ENCODE measurements around the gene SLC35B2. TPM values are rescaled to one million over a fixed set of nuclear protein-coding genes. Genes with fewer than 3 reads are reported as not detected.

SLC35B2 gene
- total and polyA plus RNA-seq, 4 donors: 18.9 to 27.0 (median 21.1) TPM

DNA sequence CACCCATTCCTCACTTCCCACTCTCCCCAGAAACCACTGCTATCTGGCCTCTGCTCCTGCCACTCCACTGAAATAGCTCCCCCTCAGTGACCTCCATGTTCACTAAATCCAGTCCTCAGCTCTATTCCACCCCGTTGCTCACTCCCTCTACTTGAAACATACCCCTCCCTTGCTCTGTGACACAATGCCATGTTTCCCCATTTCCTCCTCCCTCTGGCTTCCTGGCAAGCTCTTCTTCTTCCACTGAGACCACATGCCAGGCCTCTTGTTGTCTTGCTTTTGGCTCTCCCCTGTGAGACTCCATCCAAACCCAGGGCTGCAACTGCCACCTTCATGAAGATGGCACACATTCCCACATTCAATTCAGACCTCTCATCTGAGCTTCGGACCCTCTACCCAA, 26.8 kb upstream of the SLC35B2 start (continued):
- TF ChIP-seq, protein P1, sequence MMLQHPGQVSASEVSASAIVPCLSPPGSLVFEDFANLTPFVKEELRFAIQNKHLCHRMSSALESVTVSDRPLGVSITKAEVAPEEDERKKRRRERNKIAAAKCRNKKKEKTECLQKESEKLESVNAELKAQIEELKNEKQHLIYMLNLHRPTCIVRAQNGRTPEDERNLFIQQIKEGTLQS (IDR thresholded peaks at IDR 0.05): no peak

- H3K36me3 ChIP-seq (ENCODE audit: control insufficient read depth in 4 of 4, insufficient read depth in 3 of 4, low read depth in 1 of 4, low read length in 3 of 4): no peaks in the 10 kb centered on the region
- H3K27ac ChIP-seq (ENCODE audit: low read depth in 1 of 2, low read length in 2 of 2): no peak overlapping the region
- WGBS: 64% methylated on average over 9 of the region's 9 CpGs
- DNase-seq (ENCODE audit: low spot score): no peak
- H3K4me1 ChIP-seq (ENCODE audit: control insufficient read depth in 4 of 4, insufficient read depth in 4 of 4, low read length in 3 of 4): peaks cover 0 to 7% (median 3%) of the 10 kb centered on the region in 4 donors
- no peaks in the 10 kb centered on the region for H3K9me3 ChIP-seq (ENCODE audit: control insufficient read depth in 4 of 4, low read length in 3 of 4)
- H3K4me3 ChIP-seq (ENCODE audit: low read depth in 1 of 3, low read length in 3 of 3): no peak overlapping the region
- H3K9ac ChIP-seq (ENCODE audit: low read depth in 1 of 2, low read length in 2 of 2): no peak overlapping the region
- H3K27me3 ChIP-seq (ENCODE audit: control insufficient read depth in 4 of 4, insufficient read depth in 4 of 4, low read length in 3 of 4): peaks cover 0 to 5% (median 4%) of the 10 kb centered on the region in 4 donors
- TF ChIP-seq HNF4A (conservative IDR thresholded peaks at IDR 0.05) (no peak), EGR1 (IDR thresholded peaks at IDR 0.05; ENCODE audit: low read depth in 2 of 2) (no peak), RAD21 (IDR thresholded peaks at IDR 0.05) (no peak)
Measured at GRCh38 chr6:44278774-44279697, 21.7 kb upstream of the SLC35B2 start.

DNA sequence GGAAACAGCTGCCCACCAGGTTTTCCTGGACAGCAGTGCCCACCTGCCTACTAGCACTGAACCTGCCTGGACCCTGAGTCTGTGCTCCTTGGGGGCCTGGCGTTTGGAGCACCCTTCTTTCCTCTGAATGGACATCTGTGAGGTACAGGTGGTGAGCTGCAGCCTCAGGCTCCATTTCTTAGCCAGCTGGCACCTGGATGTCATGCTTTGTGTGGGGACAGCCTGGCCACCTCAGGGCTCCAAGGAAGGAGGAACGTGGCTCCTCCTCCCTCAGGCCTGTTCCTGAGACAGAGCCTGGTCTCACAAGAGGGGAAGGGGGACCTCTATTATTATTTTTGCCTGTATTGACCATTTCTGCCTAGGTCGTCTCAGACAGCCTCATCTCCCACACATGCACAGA, 21.0 kb upstream of the SLC35B2 start:
- Histone ChIP-seq H3K9me3 (ENCODE audit: control insufficient read depth in 4 of 4, low read length in 3 of 4) (no peaks in the 10 kb centered on the region), H3K27ac (ENCODE audit: low read depth in 1 of 2, low read length in 2 of 2) (no peak overlapping the region), H3K27me3 (ENCODE audit: control insufficient read depth in 4 of 4, insufficient read depth in 4 of 4, low read length in 3 of 4) (peaks cover 0 to 5% (median 4%) of the 10 kb centered on the region in 4 donors), H3K4me1 (ENCODE audit: control insufficient read depth in 4 of 4, insufficient read depth in 4 of 4, low read length in 3 of 4) (peaks cover 0 to 7% (median 3%) of the 10 kb centered on the region in 4 donors), H3K9ac (ENCODE audit: low read depth in 1 of 2, low read length in 2 of 2) (no peak overlapping the region), H3K36me3 (ENCODE audit: control insufficient read depth in 4 of 4, insufficient read depth in 3 of 4, low read depth in 1 of 4, low read length in 3 of 4) (no peaks in the 10 kb centered on the region), H3K4me3 (ENCODE audit: low read depth in 1 of 3, low read length in 3 of 3) (no peak overlapping the region)
- TF ChIP-seq GABPA (IDR thresholded peaks at IDR 0.05 in 1 of 2, conservative IDR thresholded peaks at IDR 0.05 in 1 of 2): no peak
- no peak for TF ChIP-seq SP1 (IDR thresholded peaks at IDR 0.05)
- no peak for TF ChIP-seq YY1 (IDR thresholded peaks at IDR 0.05)
- TF ChIP-seq HNF4A (conservative IDR thresholded peaks at IDR 0.05): no peak
- TF ChIP-seq, protein P2, sequence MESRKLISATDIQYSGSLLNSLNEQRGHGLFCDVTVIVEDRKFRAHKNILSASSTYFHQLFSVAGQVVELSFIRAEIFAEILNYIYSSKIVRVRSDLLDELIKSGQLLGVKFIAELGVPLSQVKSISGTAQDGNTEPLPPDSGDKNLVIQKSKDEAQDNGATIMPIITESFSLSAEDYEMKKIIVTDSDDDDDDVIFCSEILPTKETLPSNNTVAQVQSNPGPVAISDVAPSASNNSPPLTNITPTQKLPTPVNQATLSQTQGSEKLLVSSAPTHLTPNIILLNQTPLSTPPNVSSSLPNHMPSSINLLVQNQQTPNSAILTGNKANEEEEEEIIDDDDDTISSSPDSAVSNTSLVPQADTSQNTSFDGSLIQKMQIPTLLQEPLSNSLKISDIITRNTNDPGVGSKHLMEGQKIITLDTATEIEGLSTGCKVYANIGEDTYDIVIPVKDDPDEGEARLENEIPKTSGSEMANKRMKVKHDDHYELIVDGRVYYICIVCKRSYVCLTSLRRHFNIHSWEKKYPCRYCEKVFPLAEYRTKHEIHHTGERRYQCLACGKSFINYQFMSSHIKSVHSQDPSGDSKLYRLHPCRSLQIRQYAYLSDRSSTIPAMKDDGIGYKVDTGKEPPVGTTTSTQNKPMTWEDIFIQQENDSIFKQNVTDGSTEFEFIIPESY (IDR thresholded peaks at IDR 0.05): no peak
- no peak for TF ChIP-seq EGR1 (IDR thresholded peaks at IDR 0.05; ENCODE audit: low read depth in 2 of 2)
- TF ChIP-seq, protein P3, sequence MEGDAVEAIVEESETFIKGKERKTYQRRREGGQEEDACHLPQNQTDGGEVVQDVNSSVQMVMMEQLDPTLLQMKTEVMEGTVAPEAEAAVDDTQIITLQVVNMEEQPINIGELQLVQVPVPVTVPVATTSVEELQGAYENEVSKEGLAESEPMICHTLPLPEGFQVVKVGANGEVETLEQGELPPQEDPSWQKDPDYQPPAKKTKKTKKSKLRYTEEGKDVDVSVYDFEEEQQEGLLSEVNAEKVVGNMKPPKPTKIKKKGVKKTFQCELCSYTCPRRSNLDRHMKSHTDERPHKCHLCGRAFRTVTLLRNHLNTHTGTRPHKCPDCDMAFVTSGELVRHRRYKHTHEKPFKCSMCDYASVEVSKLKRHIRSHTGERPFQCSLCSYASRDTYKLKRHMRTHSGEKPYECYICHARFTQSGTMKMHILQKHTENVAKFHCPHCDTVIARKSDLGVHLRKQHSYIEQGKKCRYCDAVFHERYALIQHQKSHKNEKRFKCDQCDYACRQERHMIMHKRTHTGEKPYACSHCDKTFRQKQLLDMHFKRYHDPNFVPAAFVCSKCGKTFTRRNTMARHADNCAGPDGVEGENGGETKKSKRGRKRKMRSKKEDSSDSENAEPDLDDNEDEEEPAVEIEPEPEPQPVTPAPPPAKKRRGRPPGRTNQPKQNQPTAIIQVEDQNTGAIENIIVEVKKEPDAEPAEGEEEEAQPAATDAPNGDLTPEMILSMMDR (IDR thresholded peaks at IDR 0.05; ENCODE audit: low read depth, low read length, missing input control): no peak
- TF ChIP-seq NR2F2 (IDR thresholded peaks at IDR 0.05): no peak
- WGBS: 68% methylated on average over 3 of the region's 3 CpGs
- no peak for DNase-seq (ENCODE audit: low spot score)
